LHCN-M2 (cell line): ENCODE results near the gene NDEL1. TPM values are rescaled to one million over a fixed set of nuclear protein-coding genes. Genes with fewer than 3 reads are reported as not detected.

Experiments
- DNase-seq: peaks from one replicate; pipeline ENCODE4 v3.0.0-alpha.2; 2012; ENCODE audit warnings: low read depth
- total RNA-seq: library from RNA; depleted of rRNA; stranded (reverse); fragments of >200 nt; gene quantifications from 2 replicates; pipeline ENCODE4 v1.2.3, GENCODE V29; 2014

The NDEL1 gene
- total RNA-seq, 1 experiment from 2014 or later = 52.4 TPM

DNA sequence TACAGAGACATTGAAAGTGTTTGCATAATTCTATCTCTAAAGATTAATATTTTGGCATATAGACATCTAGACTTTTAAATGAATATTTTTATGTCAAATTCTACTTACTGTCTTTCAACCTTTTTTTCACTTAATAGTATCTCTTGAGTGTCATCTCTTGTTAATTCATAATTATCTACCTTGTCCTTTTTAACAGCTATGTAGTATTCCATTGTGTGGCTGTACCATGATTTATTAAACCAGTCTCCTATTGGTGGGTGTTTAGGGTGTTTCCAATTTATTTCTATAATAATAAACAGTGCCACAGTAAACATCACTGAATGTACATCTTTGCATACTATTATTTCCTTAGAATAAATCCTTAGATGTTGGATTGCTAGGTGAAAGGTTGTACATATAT, 21.7 kb upstream of the NDEL1 start:
- DNase-seq = no peak

DNA sequence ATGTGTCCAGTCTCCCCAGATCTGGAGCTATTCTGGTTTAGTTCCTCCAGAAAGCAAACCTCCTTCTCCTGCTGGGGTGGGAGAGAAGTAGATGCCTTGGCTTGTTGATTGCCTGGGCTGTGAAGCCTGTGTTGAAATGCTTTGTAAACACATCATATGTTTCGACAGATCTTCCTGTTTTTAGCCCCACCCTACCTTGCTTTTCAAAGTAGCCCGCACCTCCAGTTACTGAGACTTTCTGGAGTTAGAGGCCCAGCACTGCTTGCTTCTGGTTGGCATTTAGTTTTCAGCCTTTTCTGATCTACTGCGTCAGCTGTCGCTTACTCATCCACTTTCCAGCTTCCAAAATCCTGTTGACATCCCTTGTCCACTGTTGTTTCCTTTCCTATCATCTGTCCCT, 17.9 kb upstream of the NDEL1 start:
- peak; percentile 60 for DNase-seq

DNA sequence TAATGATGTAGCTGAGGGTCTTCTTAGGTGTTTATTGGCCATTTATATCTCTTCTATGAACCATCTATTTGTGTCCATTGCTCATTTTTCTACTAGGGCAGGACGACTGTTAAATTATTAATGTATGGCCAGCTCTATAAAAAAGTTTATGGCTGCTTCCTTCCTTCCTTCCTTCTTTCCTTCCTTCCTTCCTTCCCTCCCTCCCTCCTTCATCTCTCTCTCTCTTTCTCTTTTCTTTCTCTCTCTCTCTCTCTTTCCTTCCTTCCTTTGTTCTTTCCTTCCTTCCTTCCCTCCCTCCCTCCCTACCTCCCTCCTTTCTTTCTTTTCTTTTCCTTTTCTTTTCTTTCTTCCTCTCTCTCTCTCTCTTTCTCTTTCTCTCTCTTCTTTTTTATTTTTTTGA, 17.2 kb upstream of the NDEL1 start:
- no peak for DNase-seq

DNA sequence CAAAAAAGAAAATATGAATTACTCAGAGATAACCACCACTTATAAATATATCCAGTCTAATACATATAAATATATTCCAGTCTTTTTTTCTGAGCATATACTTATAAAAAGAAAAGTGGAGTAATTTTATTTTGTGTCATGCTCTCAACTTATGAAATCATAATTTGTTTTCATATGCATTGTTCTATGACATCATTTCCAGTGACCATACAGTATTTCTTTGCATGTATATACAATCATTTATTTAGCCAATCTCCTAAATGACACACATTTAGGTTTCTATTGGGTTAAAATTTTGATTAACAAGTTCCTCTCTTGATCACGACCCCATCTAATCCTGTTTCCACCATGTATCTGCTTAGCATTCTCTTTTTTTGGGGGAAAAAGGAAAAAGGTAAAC, 16.4 kb upstream of the NDEL1 start:
- DNase-seq = no peak

DNA sequence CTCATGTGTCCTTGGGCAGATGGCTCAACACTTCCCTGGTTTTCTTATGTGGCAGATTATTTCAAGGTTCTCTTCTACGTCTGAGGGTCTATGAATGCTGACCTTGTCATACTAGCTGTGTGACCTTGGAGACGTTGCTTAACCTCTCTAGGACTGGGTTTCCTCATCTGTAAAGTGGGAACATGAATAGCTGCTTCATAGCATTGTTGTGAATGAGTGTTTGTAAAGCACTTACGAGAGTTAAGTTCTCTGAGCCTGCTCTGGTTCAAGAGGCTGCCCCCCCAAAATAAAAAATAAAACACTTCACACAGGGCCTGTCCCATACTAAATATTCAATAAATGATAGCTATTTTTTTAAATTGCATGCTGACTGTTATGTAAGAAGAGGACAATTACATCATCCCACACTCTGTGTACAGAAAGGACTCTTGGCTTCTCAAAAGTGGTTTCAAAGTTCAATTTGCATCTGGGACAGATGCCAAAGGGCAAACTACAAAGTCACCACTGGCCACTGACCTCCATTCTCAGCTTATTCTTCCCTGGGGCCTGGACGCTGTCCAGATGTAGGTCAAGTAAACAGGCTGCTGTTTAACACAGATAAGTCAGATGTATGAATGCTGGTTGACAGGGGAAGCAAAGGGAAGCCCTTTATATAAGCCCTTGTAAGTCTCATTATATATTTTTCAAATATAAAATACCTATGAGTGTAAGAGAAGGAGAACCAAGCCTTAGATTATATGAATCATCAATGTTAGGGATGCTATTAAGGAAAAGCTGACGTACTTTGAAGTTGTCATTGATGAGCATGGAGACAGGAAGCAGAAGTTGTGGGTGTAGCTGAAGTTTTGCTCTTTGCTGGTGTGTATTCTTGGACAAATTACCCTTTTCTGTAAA, 15.4 kb upstream of the NDEL1 start:
- DNase-seq = peak; percentile 87

DNA sequence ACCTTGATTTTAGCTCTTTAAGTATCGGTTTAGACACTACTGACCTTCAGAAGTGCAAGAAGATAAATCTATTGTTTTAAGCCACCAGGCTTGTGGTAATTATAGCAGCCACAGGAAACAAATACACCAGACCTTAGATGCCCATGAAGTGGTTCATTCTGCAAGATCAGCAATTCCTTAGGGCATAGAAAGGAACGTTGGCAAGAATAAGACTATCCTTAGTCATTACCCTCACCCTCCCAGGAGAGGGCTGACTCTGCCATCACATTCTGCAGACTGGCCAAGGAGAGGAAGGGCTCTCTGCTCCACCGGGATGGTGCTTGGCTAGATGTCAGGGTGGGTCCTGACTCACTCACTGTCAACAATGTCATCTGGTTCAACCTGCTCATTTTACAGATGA, 14.1 kb upstream of the NDEL1 start:
- peak; percentile 59 for DNase-seq

DNA sequence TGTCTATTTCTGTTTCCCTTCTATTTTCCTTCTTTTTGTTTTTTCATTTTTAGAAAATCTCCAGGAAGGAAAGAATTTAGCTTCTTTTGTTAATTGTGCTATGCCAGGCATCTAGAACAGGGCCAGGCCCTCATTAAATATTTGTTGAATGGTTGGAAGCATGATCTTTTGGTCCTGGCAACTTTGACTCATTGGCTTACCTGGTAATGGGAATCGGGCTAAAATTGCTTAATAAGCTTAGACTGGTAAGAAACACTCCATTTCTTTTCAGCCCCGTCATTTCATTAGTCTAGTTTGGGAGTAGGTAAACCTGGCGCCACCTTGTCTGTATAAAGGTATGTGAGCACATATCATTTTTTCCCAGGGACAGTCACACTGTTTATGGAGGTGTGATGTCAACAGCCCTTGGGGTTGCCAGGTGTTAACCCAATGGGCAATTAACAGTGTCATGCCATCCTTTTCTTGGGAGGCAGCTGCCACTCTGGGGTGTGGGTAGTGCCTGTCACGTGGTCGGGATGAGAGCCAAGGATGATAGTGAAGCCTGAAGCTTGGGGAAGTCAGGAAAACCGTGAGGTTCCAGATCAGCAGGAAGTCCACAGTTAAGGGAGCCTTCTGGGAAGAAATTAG, 9.5 kb upstream of the NDEL1 start:
- no peak for DNase-seq

DNA sequence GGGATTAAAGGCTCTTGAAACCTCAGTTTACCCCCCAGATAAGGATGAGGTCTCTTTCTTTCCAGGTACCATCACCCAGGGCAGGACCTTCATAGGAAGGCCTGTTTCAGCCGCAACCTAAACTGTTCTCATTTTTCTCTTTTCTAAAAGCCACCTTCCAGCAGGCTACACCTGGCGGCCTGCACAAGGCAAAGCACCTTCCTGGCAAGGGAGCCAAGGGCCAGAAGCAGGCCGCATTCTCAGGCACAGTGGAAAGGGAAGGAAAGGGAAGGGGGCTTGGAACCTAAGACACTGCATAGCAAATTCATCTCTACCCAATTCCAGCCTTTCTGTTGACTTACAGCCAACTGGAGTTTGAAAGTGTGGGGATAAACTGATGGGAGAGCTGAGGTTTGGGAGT, 8.9 kb upstream of the NDEL1 start:
- no peak for DNase-seq

DNA sequence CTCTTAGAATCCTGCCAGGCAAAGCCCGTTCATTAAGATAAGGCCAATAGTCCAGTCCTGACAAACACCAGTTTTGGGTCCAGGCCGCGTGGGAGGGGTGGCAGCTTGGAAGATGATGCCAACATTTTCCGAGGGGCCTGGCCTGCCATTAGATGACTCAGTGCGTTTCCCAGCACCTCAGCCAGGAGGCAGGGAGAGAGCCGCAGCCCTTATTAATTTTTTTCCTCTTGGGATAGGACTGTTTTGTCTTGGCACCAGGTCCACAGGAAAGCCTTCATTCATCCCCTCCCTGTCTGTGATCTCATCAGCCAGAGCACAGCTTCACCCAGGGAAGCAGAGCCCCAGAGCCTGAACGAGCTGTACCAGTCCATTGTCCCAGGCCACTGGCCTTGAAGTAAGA, 4.7 kb upstream of the NDEL1 start:
- peak; percentile 29 for DNase-seq

DNA sequence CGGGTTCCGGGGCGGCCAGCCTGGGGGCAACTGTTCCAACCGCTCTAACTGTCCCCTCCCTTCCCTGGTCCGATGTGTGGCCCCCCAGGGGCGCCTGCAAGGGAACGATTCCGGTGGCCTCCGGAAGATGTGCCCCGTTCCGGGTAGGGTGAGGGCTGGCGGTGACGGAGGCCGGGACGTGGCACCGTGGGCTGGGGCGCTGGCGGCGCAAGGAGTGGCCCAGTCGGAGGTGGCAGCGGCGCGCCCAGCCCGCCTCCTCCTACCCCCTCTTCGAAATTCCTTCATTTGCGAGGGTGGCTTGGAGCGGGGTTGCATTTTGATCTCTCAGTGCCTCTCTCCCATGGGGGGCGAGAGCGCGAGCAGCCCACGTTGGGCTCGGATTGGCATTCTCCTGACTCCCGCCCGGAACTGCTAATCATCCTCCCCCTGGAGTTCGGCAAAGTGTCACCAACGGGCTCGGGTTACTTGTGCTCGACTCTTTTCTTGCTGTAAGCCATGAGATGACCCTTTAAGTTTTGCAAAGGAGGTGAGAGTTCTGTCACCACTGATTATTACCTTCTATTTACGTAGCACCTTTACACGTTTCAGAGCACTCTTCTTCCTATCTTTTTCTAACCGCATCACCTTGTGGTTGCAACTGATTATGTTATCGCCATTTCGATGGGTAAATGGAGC, 622 bp downstream of the NDEL1 start:
- DNase-seq = peak; percentile 44

DNA sequence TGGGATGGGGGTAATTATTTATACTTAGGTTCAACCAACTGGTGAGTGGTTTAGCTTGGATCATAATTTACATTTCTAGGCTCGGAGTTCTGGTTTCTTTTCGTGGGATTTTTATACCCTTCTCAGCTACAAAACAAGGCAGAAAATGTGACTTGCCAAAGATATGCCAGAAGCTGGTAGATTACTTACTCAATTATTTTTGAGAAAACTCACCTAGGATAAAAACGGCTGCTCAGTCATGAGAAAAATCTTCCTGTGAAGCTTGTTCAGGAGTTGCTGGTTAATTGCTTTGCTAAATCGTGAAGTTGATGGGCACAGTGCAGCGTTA, 1.1 kb downstream of the NDEL1 start:
- no peak for DNase-seq

DNA sequence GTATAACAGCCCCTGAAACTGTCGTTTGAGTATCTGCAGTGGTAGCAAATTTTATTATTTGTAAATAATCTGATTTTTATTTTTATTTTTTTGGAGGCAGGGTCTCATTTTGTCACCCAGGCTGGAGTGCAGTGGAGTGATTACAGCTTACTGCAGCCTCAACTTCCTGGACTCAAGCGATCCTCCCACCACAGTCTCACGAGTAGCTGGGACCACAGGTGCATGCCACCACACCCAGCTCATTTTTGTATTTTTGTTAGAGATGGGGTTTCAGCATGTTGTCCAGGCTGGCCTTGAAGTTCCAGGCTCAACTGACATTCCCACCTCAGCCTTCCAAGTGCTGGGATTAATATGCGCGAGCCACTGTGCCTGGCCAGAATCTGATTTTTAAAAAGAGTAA, 2.8 kb downstream of the NDEL1 start:
- no peak for DNase-seq

DNA sequence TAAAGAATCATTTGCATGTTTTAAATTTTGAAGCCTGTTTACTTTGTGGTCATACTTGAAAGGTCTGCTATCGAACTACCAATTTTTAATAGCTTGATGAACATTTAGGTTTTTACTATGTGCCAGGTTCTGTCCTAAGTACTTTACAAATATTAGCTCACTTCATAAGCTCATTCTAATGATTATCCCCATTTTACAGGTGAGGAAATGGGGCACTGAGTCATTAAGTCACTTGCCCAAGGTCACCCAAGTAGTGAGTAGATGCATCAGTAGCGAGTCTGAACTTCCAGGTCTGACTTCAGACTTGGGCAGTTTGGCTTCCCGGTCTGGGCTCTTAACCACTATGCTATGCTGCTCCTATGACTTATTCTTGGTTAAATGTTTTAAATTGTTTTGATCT, 4.0 kb downstream of the NDEL1 start:
- no peak for DNase-seq

DNA sequence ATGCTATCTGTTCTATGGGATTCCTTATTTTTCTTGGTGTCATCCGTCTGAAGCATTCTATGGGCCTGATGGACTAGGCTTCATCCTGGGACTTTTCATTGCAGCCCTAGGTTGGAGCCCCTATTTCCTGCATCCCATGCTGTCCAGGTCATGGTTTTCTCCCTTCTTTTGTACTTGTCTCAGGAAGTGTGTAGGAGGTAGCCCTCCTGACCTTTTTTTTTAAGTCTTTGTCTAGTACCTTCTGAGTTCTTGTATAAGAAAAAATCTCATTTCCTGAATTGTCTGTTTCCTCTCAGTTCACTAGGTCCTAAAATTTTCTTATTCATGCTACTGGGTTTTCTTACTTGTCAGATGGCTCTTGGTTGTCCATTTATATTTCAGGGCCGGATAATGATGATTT, 6.0 kb downstream of the NDEL1 start:
- no peak for DNase-seq

DNA sequence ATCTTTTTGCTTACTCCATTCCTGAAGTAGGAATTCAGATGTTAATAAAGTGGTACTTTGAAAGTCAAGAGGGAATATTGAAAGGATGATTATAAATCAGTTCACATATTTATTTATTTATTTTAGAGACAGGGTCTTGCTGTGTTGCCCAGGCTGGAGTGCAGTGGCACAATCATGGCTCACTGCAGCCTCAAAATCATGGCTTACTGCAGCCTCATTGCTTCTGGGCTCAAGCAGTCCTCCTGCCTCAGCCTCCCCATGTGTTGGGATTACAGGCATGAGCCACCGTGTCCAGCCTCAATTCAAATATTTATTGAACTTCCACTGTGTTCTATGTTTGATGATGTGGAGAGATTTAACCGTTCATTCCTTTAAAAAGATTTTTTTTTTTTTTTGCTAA, 6.6 kb downstream of the NDEL1 start:
- no peak for DNase-seq

DNA sequence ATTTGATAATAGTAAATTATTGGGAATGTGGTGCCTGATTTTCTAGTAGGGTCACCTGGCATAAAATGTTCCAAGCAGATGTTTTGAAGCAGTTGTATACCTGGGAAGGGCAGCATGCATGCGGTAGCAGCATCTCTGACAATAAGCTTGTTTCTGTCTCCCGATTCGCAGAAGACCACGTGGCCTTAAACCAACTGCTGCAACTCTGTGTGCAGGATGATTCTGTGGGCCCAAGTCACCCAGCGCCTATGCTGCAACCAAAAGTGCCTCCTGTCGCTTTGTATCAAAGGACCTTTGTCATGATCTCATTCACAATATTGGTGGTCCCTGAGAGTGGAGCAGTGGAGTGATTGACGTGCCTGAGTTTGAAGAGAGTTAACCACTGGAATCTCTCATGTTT, 8.1 kb downstream of the NDEL1 start:
- no peak for DNase-seq

DNA sequence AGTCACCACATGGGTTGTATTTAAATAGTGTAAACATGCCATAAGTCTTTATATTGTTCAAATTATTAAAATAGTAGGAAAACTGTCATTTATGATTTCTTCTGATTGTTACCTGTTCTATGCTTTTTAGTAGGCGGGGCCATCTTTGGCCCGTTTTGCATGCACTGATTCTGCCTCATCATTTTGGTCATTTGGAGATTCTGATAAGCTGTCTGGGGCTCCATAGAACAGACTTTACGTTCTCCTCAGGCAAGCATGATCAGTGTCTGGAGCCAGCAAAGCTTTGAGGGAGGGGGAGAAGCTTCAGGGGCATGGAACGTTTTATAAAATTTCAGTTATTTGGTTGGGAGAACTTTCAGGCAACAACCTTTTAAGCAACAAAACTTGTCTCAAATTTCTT, 8.8 kb downstream of the NDEL1 start:
- no peak for DNase-seq

DNA sequence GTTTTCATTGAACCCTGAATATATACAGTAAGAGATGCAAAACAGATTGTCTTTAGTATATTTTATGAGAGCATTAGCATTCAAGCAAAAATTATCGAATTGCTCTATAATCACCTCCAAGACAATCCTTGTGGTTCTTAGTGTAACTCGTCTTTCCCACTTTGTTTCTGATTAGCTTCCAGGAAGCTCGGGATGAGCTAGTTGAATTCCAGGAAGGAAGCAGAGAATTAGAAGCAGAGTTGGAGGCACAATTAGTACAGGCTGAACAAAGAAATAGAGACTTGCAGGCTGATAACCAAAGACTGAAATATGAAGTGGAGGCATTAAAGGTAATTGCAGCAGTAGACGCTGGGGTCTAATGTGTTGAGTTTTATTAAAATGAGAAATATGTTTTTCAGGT, 9.9 kb downstream of the NDEL1 start:
- no peak for DNase-seq

DNA sequence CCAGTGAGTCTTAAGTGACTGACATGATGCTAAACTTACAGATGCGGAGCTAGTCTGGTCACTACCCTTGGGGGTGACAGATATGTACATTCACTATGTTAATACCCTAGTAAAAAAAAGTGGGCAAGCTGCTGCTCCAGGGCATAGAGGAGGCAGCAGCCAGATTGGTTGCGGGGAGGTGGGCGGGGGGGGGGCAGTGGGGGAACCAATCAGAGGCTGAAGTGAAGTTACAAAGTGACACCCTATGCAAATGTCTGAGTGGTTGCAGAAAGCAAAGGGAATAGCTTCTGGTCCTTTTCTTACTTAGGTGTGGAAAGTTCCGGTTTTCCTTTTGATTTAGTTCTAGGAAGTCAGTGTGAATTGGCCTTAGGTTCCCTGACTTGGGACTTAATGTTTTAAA, 12.1 kb downstream of the NDEL1 start:
- no peak for DNase-seq

DNA sequence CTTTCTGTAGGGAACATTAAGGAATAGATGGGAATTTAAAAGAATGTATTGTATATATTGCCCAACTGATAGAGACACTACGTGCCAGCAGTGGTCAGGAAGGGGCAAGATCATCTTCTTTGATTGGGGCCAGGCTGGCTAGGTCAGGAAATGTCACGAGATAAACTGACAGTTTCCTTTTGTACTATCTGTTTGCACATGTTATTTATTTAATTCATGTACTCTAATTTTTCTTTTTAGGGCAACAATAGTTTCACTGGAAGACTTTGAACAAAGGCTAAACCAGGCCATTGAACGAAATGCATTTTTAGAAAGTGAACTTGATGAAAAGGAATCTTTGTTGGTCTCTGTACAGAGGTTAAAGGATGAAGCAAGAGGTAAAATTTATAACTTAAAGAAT, 12.6 kb downstream of the NDEL1 start:
- DNase-seq = no peak

DNA sequence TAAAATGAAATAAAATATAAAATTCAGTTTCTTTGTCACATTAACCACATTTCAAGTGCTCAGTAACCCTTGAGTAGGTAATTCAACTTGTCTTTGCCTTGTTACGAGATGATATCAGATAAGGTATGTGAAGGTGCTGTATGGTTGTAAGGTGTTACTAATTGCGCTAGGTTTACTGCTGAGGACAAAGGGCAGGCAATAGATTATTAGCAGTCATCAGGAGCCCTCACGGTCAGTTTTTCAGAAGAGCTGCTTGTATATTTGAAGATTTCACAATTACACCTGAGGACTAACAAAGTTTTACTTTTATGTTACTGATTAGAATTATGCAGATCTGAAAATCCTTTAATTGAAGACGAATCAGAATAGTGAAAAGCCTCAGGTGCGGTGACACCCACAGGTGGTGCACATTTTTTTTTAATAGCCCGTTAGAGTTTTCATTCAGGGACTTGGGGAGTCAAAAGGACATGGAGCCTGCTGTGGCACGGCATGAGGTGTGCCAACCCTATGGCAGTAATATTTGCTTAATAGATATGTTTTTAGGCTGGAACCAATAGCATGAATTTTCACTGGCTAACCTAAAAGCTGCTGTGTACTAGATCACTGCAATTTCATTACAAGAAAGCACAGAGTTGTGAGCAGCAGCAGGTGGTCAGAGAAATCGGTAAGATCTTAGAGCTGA, 16.4 kb downstream of the NDEL1 start:
- DNase-seq = no peak

DNA sequence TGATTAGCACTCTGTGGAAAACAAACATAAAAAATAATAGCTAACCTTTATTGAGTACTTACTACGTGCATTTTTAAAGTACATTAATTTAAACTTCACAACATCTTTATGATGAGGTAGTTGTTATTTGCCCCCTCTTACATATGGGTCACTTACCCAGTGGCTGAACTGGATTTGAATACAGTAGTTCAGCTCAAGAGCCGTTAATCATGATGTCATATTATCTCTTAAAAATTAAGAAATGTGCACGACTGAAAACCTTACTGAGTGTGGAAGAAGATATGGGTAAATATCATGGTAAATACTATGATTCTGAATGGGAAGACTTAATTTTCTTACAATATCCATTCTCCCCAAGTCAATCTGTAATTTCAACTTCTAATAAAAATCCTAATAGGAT, 17.6 kb downstream of the NDEL1 start:
- no peak for DNase-seq
